Measurements from ENCODE around the gene CADM1. TPM values are rescaled to one million over a fixed set of nuclear protein-coding genes. Genes with fewer than 3 reads are reported as not detected.

Gene CADM1
- polyA plus RNA-seq, 2 donors = 1.9 to 3.8 TPM

GRCh38 chr11:115222218-115222862, 281.9 kb downstream of the CADM1 start:
- Histone ChIP-seq H3K27me3 (ENCODE audit: control insufficient read depth in 1 of 2, insufficient read depth in 2 of 2, low read length in 2 of 2) (no peaks in the 10 kb centered on the region), H3K4me3 (ENCODE audit: low read depth in 1 of 2, low read length in 2 of 2) (no peak overlapping the region), H3K27ac (ENCODE audit: low read depth in 2 of 2, low read length in 1 of 2) (no peak overlapping the region), H3K4me1 (ENCODE audit: control insufficient read depth in 2 of 2, insufficient read depth in 2 of 2, low read length in 1 of 2) (no peaks in the 10 kb centered on the region), H3K9me3 (ENCODE audit: control insufficient read depth in 2 of 2, insufficient read depth in 1 of 2, low read depth in 1 of 2, low read length in 1 of 2) (no peaks in the 10 kb centered on the region), H3K36me3 (ENCODE audit: control insufficient read depth in 2 of 2, insufficient read depth in 2 of 2, low read length in 1 of 2) (no peaks in the 10 kb centered on the region)
- 50 to 60% methylated on average over 5 of the region's 5 CpGs for WGBS, 2 donors

GRCh38 chr11:115221461-115222069, 282.6 kb downstream of the CADM1 start:
- Histone ChIP-seq H3K4me1 (ENCODE audit: control insufficient read depth in 2 of 2, insufficient read depth in 2 of 2, low read length in 1 of 2) (no peaks in the 10 kb centered on the region), H3K27me3 (ENCODE audit: control insufficient read depth in 1 of 2, insufficient read depth in 2 of 2, low read length in 2 of 2) (no peaks in the 10 kb centered on the region), H3K36me3 (ENCODE audit: control insufficient read depth in 2 of 2, insufficient read depth in 2 of 2, low read length in 1 of 2) (no peaks in the 10 kb centered on the region), H3K4me3 (ENCODE audit: low read depth in 1 of 2, low read length in 2 of 2) (no peak overlapping the region), H3K9me3 (ENCODE audit: control insufficient read depth in 2 of 2, insufficient read depth in 1 of 2, low read depth in 1 of 2, low read length in 1 of 2) (no peaks in the 10 kb centered on the region), H3K27ac (ENCODE audit: low read depth in 2 of 2, low read length in 1 of 2) (no peak overlapping the region)
- 88 to 91% methylated on average over 2 of the region's 2 CpGs for WGBS, 2 donors

- no peaks in the 10 kb centered on the region for H3K27me3 ChIP-seq (ENCODE audit: control insufficient read depth in 1 of 2, insufficient read depth in 2 of 2, low read length in 2 of 2)
- no peaks in the 10 kb centered on the region for H3K4me1 ChIP-seq (ENCODE audit: control insufficient read depth in 2 of 2, insufficient read depth in 2 of 2, low read length in 1 of 2)
- 85 to 86% methylated on average over 4 of the region's 4 CpGs for WGBS, 2 donors
- H3K36me3 ChIP-seq (ENCODE audit: control insufficient read depth in 2 of 2, insufficient read depth in 2 of 2, low read length in 1 of 2) = no peaks in the 10 kb centered on the region
- H3K4me3 ChIP-seq (ENCODE audit: low read depth in 1 of 2, low read length in 2 of 2) = no peak overlapping the region
- H3K27ac ChIP-seq (ENCODE audit: low read depth in 2 of 2, low read length in 1 of 2) = no peak overlapping the region
- no peaks in the 10 kb centered on the region for H3K9me3 ChIP-seq (ENCODE audit: control insufficient read depth in 2 of 2, insufficient read depth in 1 of 2, low read depth in 1 of 2, low read length in 1 of 2)
Observed at GRCh38 chr11:115220911-115221310, 283.3 kb downstream of the CADM1 start.

- Histone ChIP-seq H3K27me3 (ENCODE audit: control insufficient read depth in 1 of 2, insufficient read depth in 2 of 2, low read length in 2 of 2) (no peaks in the 10 kb centered on the region), H3K27ac (ENCODE audit: low read depth in 2 of 2, low read length in 1 of 2) (no peak overlapping the region), H3K4me3 (ENCODE audit: low read depth in 1 of 2, low read length in 2 of 2) (no peak overlapping the region), H3K36me3 (ENCODE audit: control insufficient read depth in 2 of 2, insufficient read depth in 2 of 2, low read length in 1 of 2) (no peaks in the 10 kb centered on the region), H3K4me1 (ENCODE audit: control insufficient read depth in 2 of 2, insufficient read depth in 2 of 2, low read length in 1 of 2) (no peaks in the 10 kb centered on the region), H3K9me3 (ENCODE audit: control insufficient read depth in 2 of 2, insufficient read depth in 1 of 2, low read depth in 1 of 2, low read length in 1 of 2) (no peaks in the 10 kb centered on the region)
- 78 to 84% methylated on average over 6 of the region's 6 CpGs for WGBS, 2 donors
Observed at GRCh38 chr11:115220423-115220822, 283.8 kb downstream of the CADM1 start.

GRCh38 chr11:115219376-115219775, 284.8 kb downstream of the CADM1 start:
- Histone ChIP-seq H3K27me3 (ENCODE audit: control insufficient read depth in 1 of 2, insufficient read depth in 2 of 2, low read length in 2 of 2) (no peaks in the 10 kb centered on the region), H3K9me3 (ENCODE audit: control insufficient read depth in 2 of 2, insufficient read depth in 1 of 2, low read depth in 1 of 2, low read length in 1 of 2) (no peaks in the 10 kb centered on the region), H3K27ac (ENCODE audit: low read depth in 2 of 2, low read length in 1 of 2) (no peak overlapping the region), H3K4me3 (ENCODE audit: low read depth in 1 of 2, low read length in 2 of 2) (no peak overlapping the region), H3K36me3 (ENCODE audit: control insufficient read depth in 2 of 2, insufficient read depth in 2 of 2, low read length in 1 of 2) (no peaks in the 10 kb centered on the region), H3K4me1 (ENCODE audit: control insufficient read depth in 2 of 2, insufficient read depth in 2 of 2, low read length in 1 of 2) (no peaks in the 10 kb centered on the region)
- 51 to 59% methylated on average over 3 of the region's 3 CpGs for WGBS, 2 donors

- Histone ChIP-seq H3K36me3 (ENCODE audit: control insufficient read depth in 2 of 2, insufficient read depth in 2 of 2, low read length in 1 of 2) (no peaks in the 10 kb centered on the region), H3K27me3 (ENCODE audit: control insufficient read depth in 1 of 2, insufficient read depth in 2 of 2, low read length in 2 of 2) (no peaks in the 10 kb centered on the region), H3K9me3 (ENCODE audit: control insufficient read depth in 2 of 2, insufficient read depth in 1 of 2, low read depth in 1 of 2, low read length in 1 of 2) (no peaks in the 10 kb centered on the region), H3K4me1 (ENCODE audit: control insufficient read depth in 2 of 2, insufficient read depth in 2 of 2, low read length in 1 of 2) (no peaks in the 10 kb centered on the region), H3K27ac (ENCODE audit: low read depth in 2 of 2, low read length in 1 of 2) (no peak overlapping the region), H3K4me3 (ENCODE audit: low read depth in 1 of 2, low read length in 2 of 2) (no peak overlapping the region)
- 75 to 82% methylated on average over 8 of the region's 8 CpGs for WGBS, 2 donors
Observed at GRCh38 chr11:115217726-115218311, 286.4 kb downstream of the CADM1 start.

- no peaks in the 10 kb centered on the region for H3K27me3 ChIP-seq (ENCODE audit: control insufficient read depth in 1 of 2, insufficient read depth in 2 of 2, low read length in 2 of 2)
- H3K36me3 ChIP-seq (ENCODE audit: control insufficient read depth in 2 of 2, insufficient read depth in 2 of 2, low read length in 1 of 2) = no peaks in the 10 kb centered on the region
- H3K4me3 ChIP-seq (ENCODE audit: low read depth in 1 of 2, low read length in 2 of 2) = no peak overlapping the region
- H3K4me1 ChIP-seq (ENCODE audit: control insufficient read depth in 2 of 2, insufficient read depth in 2 of 2, low read length in 1 of 2) = no peaks in the 10 kb centered on the region
- H3K27ac ChIP-seq (ENCODE audit: low read depth in 2 of 2, low read length in 1 of 2) = no peak overlapping the region
- 72 to 81% methylated on average over 11 of the region's 11 CpGs for WGBS, 2 donors
- H3K9me3 ChIP-seq (ENCODE audit: control insufficient read depth in 2 of 2, insufficient read depth in 1 of 2, low read depth in 1 of 2, low read length in 1 of 2) = no peaks in the 10 kb centered on the region
Observed at GRCh38 chr11:115215694-115216617, 288.3 kb downstream of the CADM1 start.

- Histone ChIP-seq H3K27me3 (ENCODE audit: control insufficient read depth in 1 of 2, insufficient read depth in 2 of 2, low read length in 2 of 2) (no peaks in the 10 kb centered on the region), H3K9me3 (ENCODE audit: control insufficient read depth in 2 of 2, insufficient read depth in 1 of 2, low read depth in 1 of 2, low read length in 1 of 2) (no peaks in the 10 kb centered on the region), H3K4me1 (ENCODE audit: control insufficient read depth in 2 of 2, insufficient read depth in 2 of 2, low read length in 1 of 2) (no peaks in the 10 kb centered on the region), H3K4me3 (ENCODE audit: low read depth in 1 of 2, low read length in 2 of 2) (no peak overlapping the region), H3K36me3 (ENCODE audit: control insufficient read depth in 2 of 2, insufficient read depth in 2 of 2, low read length in 1 of 2) (no peaks in the 10 kb centered on the region), H3K27ac (ENCODE audit: low read depth in 2 of 2, low read length in 1 of 2) (no peak overlapping the region)
- WGBS, 2 donors = 90 to 96% methylated on average over 7 of the region's 7 CpGs
Observed at GRCh38 chr11:115214644-115215234, 289.5 kb downstream of the CADM1 start.

- WGBS, 2 donors = 80 to 82% methylated on average over 8 of the region's 8 CpGs
- Histone ChIP-seq H3K4me3 (ENCODE audit: low read depth in 1 of 2, low read length in 2 of 2) (no peak overlapping the region), H3K36me3 (ENCODE audit: control insufficient read depth in 2 of 2, insufficient read depth in 2 of 2, low read length in 1 of 2) (no peaks in the 10 kb centered on the region), H3K4me1 (ENCODE audit: control insufficient read depth in 2 of 2, insufficient read depth in 2 of 2, low read length in 1 of 2) (no peaks in the 10 kb centered on the region), H3K9me3 (ENCODE audit: control insufficient read depth in 2 of 2, insufficient read depth in 1 of 2, low read depth in 1 of 2, low read length in 1 of 2) (no peaks in the 10 kb centered on the region), H3K27me3 (ENCODE audit: control insufficient read depth in 1 of 2, insufficient read depth in 2 of 2, low read length in 2 of 2) (no peaks in the 10 kb centered on the region), H3K27ac (ENCODE audit: low read depth in 2 of 2, low read length in 1 of 2) (no peak overlapping the region)
Observed at GRCh38 chr11:115213007-115213406, 291.2 kb downstream of the CADM1 start.
